ENCODE results near the gene C6orf47. TPM values are rescaled to one million over a fixed set of nuclear protein-coding genes. Genes with fewer than 3 reads are reported as not detected.

Gene C6orf47
- total RNA-seq, 2 experiments from 2014 or later: 26.4 to 26.7 TPM

- H3K4me1 Mint-ChIP-seq: peaks cover 82% of the 10 kb centered on the region
- DNase-seq: peak; percentile 36
- H3K36me3 Mint-ChIP-seq (ENCODE audit: low read depth): peaks cover 89% of the 10 kb centered on the region
- peak overlapping the region; percentile 86 for H3K4me3 Mint-ChIP-seq
- H3K9me3 Mint-ChIP-seq: no peaks in the 10 kb centered on the region
- H3K27me3 Mint-ChIP-seq: no peaks in the 10 kb centered on the region
- ChIA-PET POLR2A (interaction anchor here (0.6 to 8.1 kb wide), 42 partner anchors 11 to 1308 kb away, joined by 3 to 278 read pairs (median 4); partner anchors contain the start of genes ABHD16A, APOM, BAG6 and CLIC1), CTCF (interaction anchor here (0.5 to 2.6 kb wide), 11 partner anchors 12 to 265 kb away, joined by 3 to 19 read pairs (median 5); partner anchors contain the start of genes BAG6, HSPA1B, LTB and NEU1)
- peak overlapping the region; percentile 89 for H3K27ac Mint-ChIP-seq
These were observed 3.6 kb upstream of the C6orf47 start for GRCh38 chr6:31663961-31664789.

DNA sequence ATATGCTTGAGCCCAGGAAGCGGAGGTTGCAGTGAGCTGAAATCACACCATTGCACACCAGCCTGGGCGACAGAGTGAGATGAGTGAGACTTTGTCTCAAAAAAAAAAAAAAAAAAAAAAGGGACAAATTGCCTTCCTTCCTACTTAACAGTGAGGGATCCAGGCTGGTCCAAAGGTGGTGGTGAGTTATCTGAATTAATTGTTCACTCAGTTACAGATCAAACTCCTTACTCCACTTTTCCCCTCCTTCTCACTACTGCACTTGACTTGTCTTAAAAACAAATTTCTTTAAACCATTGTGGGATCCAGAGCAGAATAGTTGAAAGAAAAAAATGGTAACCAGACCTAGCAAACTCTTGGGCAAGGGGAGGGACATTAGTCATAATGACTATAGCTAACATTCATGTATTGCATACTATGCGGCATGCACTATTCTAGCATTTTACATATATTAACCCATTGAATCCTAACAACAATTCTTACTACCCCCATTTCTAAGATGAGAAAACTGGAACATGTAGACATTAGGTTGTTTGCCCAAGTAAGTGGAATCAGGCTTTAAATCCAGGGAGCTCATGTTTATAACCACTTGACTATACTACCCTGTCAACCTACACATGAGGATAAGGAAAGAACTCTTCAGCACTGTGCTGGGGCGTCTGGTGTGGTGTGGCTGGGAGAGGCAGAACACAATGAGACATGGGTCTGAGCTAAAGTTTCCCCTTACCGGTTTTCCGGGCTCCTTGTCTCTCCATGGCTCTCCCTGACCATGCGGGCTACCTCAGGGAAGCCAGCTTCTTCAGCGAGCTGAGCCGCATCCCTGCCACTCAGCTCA, 2.8 kb upstream of the C6orf47 start:
- ChIA-PET POLR2A (interaction anchor here (0.6 to 8.1 kb wide), 11 partner anchors 10 to 946 kb away, joined by 3 to 278 read pairs (median 8); partner anchors contain the start of genes ABHD16A, APOM, BAG6 and CLIC1), CTCF (interaction anchor here (0.5 to 2.6 kb wide), 8 partner anchors 11 to 264 kb away, joined by 3 to 19 read pairs (median 5); partner anchors contain the start of genes BAG6, DDX39B, HSPA1B and LTB)
- Mint-ChIP-seq H3K4me1 (peaks cover 84% of the 10 kb centered on the region), H3K4me3 (peak overlapping the region; percentile 86), H3K27me3 (no peaks in the 10 kb centered on the region), H3K9me3 (no peaks in the 10 kb centered on the region), H3K36me3 (ENCODE audit: low read depth) (peaks cover 87% of the 10 kb centered on the region), H3K27ac (peak overlapping the region; percentile 89)
- DNase-seq: no peak

GRCh38 chr6:31662124-31662723, 1.6 kb upstream of the C6orf47 start:
- H3K9me3 Mint-ChIP-seq: no peaks in the 10 kb centered on the region
- H3K4me3 Mint-ChIP-seq: peak overlapping the region; percentile 95
- ChIA-PET POLR2A (interaction anchor here (1.0 to 8.1 kb wide), 4 partner anchors 9 to 945 kb away, joined by 3 to 278 read pairs (median 67); partner anchors contain the start of genes APOM, BAG6, CLIC1 and MDC1), CTCF (interaction anchor here (2.9 kb wide), 1 partner anchor 75 kb away, joined by 11 read pairs; the partner anchor contains the start of gene CLIC1)
- peaks cover 87% of the 10 kb centered on the region for H3K36me3 Mint-ChIP-seq (ENCODE audit: low read depth)
- H3K27me3 Mint-ChIP-seq: no peaks in the 10 kb centered on the region
- H3K4me1 Mint-ChIP-seq: peaks cover 85% of the 10 kb centered on the region
- no peak for DNase-seq
- H3K27ac Mint-ChIP-seq: peak overlapping the region; percentile 54

DNA sequence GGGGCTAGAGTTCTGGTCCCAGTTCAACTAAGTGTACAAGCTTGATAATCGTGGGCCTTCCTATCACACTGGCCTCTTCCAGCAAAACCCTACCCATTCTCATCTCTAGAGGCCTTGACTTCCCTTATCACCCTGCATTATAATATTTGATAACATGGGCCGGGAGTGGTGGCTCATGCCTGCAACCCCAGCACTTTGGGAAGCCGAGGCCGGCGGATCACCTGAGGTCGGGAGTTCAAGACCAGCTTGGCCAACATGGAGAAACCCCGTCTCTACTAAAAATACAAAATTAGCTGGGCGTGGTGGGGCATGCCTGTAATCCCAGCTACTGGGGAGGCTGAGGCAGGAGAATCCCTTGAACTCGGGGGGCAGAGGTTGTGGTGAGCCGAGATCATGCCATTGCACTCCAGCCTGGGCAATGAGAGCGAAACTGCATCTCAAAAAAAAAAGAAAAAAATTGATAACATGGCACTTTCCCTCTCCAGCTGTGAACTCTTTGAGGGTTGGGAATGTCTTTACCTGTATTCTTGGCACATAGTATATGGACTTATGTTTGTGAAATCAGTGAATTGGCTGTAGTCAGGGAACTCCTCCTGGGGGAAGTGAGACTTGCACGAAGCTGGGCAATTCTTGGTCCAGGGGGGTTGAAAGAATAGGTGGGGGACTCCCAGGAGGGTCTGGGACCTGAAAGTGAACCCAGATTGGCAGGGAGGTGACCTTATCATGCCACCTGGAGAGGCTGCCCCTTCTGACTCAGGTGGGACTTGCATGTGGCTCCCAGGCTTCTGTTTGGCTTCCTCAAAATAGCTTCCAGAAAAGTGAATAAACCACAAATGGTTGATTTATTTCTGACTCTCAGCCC, 915 bp upstream of the C6orf47 start:
- ChIA-PET CTCF (interaction anchor here (0.7 to 2.9 kb wide), 7 partner anchors 9 to 290 kb away, joined by 3 to 11 read pairs (median 3); partner anchors contain the start of genes ABHD16A, BAG6 and CLIC1), POLR2A (interaction anchor here (0.7 to 8.1 kb wide), 21 partner anchors 8 to 175 kb away, joined by 3 to 278 read pairs (median 5); partner anchors contain the start of genes ABHD16A, APOM, BAG6 and DDX39B)
- H3K9me3 Mint-ChIP-seq: no peaks in the 10 kb centered on the region
- H3K36me3 Mint-ChIP-seq (ENCODE audit: low read depth): peaks cover 86% of the 10 kb centered on the region
- H3K27me3 Mint-ChIP-seq: no peaks in the 10 kb centered on the region
- no peak for DNase-seq
- H3K4me3 Mint-ChIP-seq: peak overlapping the region; percentile 95
- H3K27ac Mint-ChIP-seq: peak overlapping the region; percentile 87
- H3K4me1 Mint-ChIP-seq: peaks cover 82% of the 10 kb centered on the region

DNA sequence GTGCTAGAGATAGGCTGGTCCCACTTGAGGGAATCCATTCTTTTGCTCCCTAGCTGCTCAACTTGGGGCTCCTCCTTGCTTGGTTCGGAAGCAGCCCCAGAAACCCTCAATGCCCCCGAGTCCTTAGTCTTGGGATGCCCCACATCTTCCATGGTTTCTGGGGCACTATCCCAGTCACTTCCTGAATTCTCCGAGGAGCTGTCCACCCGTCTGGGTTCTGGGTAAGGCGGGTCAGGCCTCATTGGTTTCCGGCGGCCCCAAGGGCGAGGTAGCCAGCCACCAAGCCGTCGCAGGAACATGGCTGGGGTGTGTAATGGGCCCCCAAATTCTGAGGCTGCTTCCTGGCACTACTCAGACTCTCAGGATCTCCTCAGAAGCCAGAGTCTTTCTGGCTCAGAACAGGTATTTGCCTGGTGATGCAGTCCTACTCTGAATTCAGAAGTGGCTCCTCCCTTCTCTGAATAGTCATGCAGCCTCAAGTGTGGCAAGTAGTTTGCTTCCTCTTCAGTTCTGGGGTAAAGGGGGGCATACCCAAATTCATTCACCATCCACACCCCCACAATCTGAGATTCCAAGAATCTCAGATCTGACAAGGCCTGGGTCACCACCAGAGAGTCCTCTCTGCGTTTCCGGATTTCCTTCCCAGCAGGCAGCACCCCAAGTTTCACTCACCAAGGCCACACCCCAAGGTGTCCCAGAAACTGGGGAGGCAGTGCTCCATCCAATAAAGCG, 763 bp downstream of the C6orf47 start:
- peak; percentile 58 for DNase-seq
- Mint-ChIP-seq H3K27ac (peak overlapping the region; percentile 95), H3K36me3 (ENCODE audit: low read depth) (peaks cover 90% of the 10 kb centered on the region), H3K4me3 (peak overlapping the region; percentile 95), H3K27me3 (no peaks in the 10 kb centered on the region), H3K9me3 (no peaks in the 10 kb centered on the region), H3K4me1 (peaks cover 88% of the 10 kb centered on the region)
- POLR2A ChIA-PET: interaction anchor here (1.0 to 8.1 kb wide), 10 partner anchors 6 to 175 kb away, joined by 5 to 278 read pairs (median 7); partner anchors contain the start of genes APOM, BAG6, DDX39B and HSPA1B
- CTCF ChIA-PET: interaction anchor here (1.1 to 2.9 kb wide), 3 partner anchors 43 to 292 kb away, joined by 3 to 11 read pairs (median 4); partner anchors contain the start of genes ABHD16A and CLIC1

GRCh38 chr6:31658983-31659648, 1.5 kb downstream of the C6orf47 start:
- CTCF ChIA-PET: interaction anchor here (0.7 to 2.9 kb wide), 2 partner anchors 66 to 79 kb away, joined by 3 to 11 read pairs; partner anchors contain the start of genes CLIC1 and NCR3
- POLR2A ChIA-PET: no interaction called here
- peaks cover 83% of the 10 kb centered on the region for H3K4me1 Mint-ChIP-seq

DNA sequence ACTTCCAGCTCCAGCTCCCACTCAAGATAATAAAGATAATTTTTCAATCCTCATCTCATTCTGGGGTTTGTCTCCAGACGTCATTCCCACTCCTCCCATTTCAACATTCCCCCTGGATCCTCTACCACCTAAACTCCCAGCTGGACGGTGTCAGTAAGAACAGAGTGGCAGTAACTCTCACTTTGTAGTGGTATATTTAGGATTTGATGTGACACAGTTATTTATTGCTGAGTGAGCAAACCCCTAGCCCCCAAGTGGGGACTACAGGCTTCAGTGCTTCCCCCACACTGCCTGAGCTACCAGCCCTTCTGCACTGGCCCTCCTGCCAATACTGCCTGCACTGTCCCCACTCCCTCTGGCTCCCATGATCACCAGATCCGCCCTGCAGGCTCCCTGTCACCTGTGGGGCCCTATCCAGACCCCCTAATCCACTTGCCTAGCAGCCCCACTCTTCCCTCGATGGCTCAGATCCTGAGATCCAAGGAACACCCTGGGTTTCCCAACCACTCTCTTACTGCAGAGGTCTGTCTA, 2.4 kb downstream of the C6orf47 start:
- no peak for DNase-seq
- H3K4me3 Mint-ChIP-seq: peak overlapping the region; percentile 95
- H3K36me3 Mint-ChIP-seq (ENCODE audit: low read depth): peaks cover 74% of the 10 kb centered on the region
- no peaks in the 10 kb centered on the region for H3K27me3 Mint-ChIP-seq
- CTCF ChIA-PET: interaction anchor here (0.6 to 0.7 kb wide), 2 partner anchors 45 to 65 kb away, joined by 3 read pairs; partner anchors contain the start of gene NCR3
- H3K27ac Mint-ChIP-seq: peak overlapping the region; percentile 95
- H3K4me1 Mint-ChIP-seq: peaks cover 78% of the 10 kb centered on the region
- POLR2A ChIA-PET: interaction anchor here (0.8 to 9.8 kb wide), 5 partner anchors 6 to 239 kb away, joined by 3 to 278 read pairs (median 4); partner anchors contain the start of genes C6orf47, CLIC1, CSNK2B and EHMT2
- no peaks in the 10 kb centered on the region for H3K9me3 Mint-ChIP-seq

More at GRCh38 chr6:31658983-31659648, 1.5 kb downstream of the C6orf47 start:
- no peak for DNase-seq
- Mint-ChIP-seq H3K36me3 (ENCODE audit: low read depth) (peaks cover 83% of the 10 kb centered on the region), H3K9me3 (no peaks in the 10 kb centered on the region), H3K4me3 (peak overlapping the region; percentile 95), H3K27ac (peak overlapping the region; percentile 95), H3K27me3 (no peaks in the 10 kb centered on the region)

GRCh38 chr6:31657406-31658157, 3.0 kb downstream of the C6orf47 start:
- H3K36me3 Mint-ChIP-seq (ENCODE audit: low read depth): peaks cover 74% of the 10 kb centered on the region

More at GRCh38 chr6:31657406-31658157, 3.0 kb downstream of the C6orf47 start:
- no peaks in the 10 kb centered on the region for H3K27me3 Mint-ChIP-seq
- H3K9me3 Mint-ChIP-seq: no peaks in the 10 kb centered on the region
- CTCF ChIA-PET: interaction anchor here (0.6 to 1.0 kb wide), 3 partner anchors 44 to 209 kb away, joined by 3 read pairs; no protein-coding TSS in a partner anchor
- H3K4me1 Mint-ChIP-seq: peaks cover 76% of the 10 kb centered on the region
- peak overlapping the region; percentile 95 for H3K4me3 Mint-ChIP-seq
- H3K27ac Mint-ChIP-seq: peak overlapping the region; percentile 95
- POLR2A ChIA-PET: interaction anchor here (0.8 to 9.8 kb wide), 7 partner anchors 7 to 240 kb away, joined by 3 to 278 read pairs (median 4); partner anchors contain the start of genes C6orf47, CLIC1, CSNK2B and EHMT2
- DNase-seq: peak; percentile 67
